Fibroblast of the aortic adventitia (primary cell): ENCODE results near the gene SIAH3. TPM values are rescaled to one million over a fixed set of nuclear protein-coding genes. Genes with fewer than 3 reads are reported as not detected.
"Not testable (repeated sequence)": the region's sequence is repeated elsewhere in the genome, so short reads cannot be mapped to it uniquely, and the experiment has no call there.

Experiments
- DNase-seq: peaks from one replicate; pipeline ENCODE4 v3.0.0-alpha.2; 2010; ENCODE audit warnings: low read depth
- H3K4me3 ChIP-seq: 2 replicates; pipeline ENCODE4 v1.5.1; 2011; ENCODE audit warnings: low read depth, mild to moderate bottlenecking, control low read depth, low read length, moderate library complexity
- total RNA-seq: library from RNA; depleted of rRNA; stranded (reverse); fragments of >200 nt; gene quantifications from 2 replicates; pipeline ENCODE4 v1.2.3, GENCODE V29; 2012; ENCODE audit warnings: low replicate concordance
- TF ChIP-seq, protein P1 (sequence below): IDR thresholded peaks from 2 replicates; pipeline ENCODE4 v1.5.1; 2011; ENCODE audit warnings: mild to moderate bottlenecking, low read length, control low read depth, inconsistent platforms; ENCODE audit not compliant: insufficient read depth

Gene SIAH3
- total RNA-seq, 1 donor: not detected

DNA sequence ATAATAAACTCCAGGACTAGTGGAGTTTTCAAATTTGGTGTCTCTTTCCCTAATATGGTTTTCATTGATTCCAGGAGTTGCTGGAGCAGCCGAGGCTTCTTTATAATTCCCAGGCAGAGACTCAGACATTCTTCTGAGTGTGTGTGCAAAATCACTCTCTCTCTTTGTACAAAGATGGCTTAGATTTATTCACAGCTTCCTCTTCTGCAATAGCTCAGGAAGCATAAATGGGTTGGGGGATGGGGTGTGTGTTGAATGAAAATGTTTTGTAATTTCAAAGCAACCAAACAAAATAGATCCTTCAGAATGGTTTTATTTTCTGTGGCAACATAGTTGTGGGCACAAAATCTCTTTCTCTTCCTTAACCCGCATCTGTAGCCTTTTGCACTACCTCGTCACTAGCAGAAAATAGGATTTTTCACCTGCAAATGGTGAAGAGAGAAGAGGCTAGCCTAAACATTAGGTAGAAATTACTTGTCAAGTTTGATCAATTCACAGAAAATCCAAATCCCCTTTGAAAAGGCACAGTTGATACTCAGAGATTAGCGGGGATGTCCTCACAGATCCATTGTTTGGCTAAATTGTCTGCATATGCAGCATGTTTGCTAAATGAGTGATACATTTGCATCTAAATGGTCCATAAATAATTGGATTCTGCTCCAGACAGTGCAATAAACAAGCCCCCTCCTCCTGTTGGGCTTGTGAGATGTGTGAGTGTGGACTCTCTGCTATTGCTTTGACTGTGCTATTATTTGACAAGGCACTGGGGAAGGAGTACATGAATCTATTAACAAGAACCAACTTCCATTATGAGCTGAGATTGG is 82.7 kb downstream of the SIAH3 start:
- TF ChIP-seq, protein P1, sequence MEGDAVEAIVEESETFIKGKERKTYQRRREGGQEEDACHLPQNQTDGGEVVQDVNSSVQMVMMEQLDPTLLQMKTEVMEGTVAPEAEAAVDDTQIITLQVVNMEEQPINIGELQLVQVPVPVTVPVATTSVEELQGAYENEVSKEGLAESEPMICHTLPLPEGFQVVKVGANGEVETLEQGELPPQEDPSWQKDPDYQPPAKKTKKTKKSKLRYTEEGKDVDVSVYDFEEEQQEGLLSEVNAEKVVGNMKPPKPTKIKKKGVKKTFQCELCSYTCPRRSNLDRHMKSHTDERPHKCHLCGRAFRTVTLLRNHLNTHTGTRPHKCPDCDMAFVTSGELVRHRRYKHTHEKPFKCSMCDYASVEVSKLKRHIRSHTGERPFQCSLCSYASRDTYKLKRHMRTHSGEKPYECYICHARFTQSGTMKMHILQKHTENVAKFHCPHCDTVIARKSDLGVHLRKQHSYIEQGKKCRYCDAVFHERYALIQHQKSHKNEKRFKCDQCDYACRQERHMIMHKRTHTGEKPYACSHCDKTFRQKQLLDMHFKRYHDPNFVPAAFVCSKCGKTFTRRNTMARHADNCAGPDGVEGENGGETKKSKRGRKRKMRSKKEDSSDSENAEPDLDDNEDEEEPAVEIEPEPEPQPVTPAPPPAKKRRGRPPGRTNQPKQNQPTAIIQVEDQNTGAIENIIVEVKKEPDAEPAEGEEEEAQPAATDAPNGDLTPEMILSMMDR: no peak
- DNase-seq: no peak
- H3K4me3 ChIP-seq: no peak overlapping the region

DNA sequence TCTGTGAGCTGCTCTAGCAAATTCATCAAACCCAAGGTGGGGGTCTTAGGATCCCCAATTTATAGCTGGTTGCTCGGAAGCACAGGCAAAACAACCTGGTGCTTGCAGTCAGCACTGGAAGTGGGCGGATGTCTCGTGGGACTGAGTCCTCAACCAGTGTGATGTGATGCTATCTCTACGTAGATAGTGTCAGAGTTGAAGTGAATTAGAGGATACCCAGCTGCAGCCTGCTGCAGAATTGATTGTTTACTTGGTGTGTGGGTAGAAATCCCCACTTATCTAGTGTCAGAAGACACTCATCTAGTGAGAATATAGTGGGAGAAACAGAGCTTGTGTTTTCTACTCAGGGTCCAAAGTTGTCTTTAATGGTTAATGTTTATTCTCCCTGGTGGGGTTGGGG is 86.1 kb downstream of the SIAH3 start:
- no peak for DNase-seq
- TF ChIP-seq, protein P1: no peak
- H3K4me3 ChIP-seq: no peak overlapping the region

DNA sequence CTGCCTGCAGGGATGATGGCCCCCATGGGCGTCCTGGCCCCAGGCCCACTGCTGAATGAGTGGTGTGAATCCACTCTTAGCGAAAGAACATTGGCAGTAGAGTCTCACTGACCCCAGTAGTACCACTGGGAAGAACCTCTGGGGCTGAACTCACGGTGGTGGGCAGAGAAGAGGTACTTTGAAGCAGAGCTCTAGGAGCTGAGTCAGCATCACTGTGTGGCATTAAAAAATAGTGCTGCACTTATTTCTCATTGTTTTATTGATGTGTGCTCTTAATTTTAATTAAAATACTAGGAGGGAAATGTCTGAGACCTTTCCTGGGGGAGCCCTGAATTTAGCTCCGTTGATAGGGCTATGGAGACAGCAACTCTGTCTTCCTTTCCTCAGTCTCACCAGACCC is 88.1 kb downstream of the SIAH3 start:
- H3K4me3 ChIP-seq: no peak overlapping the region
- no peak for DNase-seq
- TF ChIP-seq, protein P1: no peak

DNA sequence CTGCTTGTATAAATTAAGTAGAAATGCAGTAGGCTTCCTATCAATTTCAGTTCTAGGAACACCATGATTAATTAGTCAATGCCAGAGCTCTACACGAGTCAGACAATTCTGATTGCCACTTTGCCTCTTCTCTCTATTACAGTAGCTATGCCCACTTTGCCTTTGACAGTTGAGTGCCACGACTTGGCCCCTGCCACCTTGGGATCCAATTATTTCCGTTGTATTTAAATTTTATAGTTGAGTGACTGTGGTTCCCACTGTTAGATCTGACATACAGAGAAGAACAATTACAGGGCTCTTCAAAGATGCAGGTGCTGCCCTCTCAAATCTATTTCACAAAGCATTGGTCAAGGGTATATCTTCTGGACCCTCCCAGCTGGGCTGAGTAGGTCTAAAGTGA is 94.0 kb downstream of the SIAH3 start:
- not testable (repeated sequence) for H3K4me3 ChIP-seq, DNase-seq

DNA sequence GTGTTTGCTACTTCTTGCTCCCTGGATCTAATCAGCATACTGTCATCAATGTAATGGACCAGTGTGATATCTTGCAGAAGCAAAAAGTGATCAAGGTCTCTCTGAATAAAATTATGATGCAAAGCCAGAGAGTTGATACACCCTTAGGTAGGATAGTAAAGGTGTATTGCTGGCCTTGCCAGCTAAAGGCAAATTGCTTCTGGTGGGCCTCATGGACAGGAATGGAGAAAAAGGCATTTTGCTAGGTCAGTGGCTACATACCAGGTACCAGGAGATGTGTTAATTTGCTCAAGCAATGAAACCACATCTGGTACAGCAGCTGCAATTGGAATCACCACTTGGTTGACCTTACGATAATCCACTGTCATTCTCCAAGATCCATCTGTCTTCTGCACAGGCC is 95.1 kb downstream of the SIAH3 start:
- not testable (repeated sequence) for DNase-seq, H3K4me3 ChIP-seq

DNA sequence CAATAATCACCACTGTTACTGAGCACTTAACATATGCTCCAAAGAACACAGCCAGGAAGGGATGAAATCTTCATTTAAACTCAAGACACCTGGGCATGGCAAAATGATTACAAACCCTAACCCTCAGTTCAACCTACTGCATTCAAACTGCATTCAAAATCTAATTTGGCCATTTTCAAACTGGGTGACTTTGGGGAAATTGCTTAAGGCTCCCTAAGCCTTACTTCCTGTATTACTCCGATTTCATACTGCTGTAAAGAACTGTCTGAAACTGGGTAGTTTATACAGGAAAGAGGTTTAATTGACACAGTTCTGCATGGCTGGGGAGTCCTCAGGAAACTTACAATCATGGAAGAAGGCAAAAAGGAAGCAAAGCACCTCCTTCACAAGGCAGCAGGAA is 99.0 kb downstream of the SIAH3 start:
- DNase-seq: no peak
- TF ChIP-seq, protein P1: no peak
- H3K4me3 ChIP-seq: no peak overlapping the region

DNA sequence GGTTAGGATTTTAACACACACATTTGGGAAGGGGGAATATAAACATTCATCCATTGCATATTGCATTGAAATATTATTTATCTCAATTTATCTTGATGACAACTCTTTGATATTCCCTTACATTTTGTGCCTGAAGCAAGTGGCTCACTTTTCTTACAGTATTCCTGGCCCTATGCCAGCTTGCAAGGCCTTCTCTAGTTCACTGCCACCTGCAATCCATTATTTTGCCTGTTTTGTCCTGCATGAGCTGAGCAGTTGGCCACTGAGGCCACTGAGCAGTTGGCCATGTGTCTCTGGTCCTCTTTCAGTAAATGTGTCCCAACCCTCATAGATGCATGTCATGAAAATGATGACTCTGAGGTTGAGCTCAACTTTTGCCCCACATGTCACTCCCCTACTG is 99.7 kb downstream of the SIAH3 start:
- DNase-seq: no peak
- TF ChIP-seq, protein P1: no peak
- no peak overlapping the region for H3K4me3 ChIP-seq

DNA sequence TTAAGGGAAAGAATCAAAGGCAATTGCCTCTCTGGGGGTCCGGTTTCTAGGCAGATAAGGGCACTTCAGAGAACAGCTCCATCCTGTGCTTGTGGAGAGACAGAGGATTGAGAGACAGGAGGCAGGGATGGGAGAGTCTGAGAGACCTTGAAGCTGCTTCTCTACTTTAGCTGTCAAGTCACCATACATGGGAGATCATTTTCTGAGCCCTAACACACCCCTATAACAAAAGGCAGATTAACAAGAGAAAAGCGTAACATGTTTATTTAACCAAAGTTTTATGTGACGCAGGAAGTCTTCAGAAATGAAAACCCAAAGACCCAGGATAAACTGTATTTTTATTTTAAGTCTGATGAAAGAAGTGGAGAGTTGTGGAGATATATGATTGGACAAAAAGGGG is 101.0 kb downstream of the SIAH3 start:
- TF ChIP-seq, protein P1: no peak
- no peak overlapping the region for H3K4me3 ChIP-seq
- DNase-seq: no peak
